Measurements from ENCODE around the gene ZNF792.
"Not testable (repeated sequence)": the region's sequence is repeated elsewhere in the genome, so short reads cannot be mapped to it uniquely, and the experiment has no call there.

The ZNF792 gene

GRCh38 chr19:34982275-34982674 is 18.2 kb upstream of the ZNF792 start:
- ChIA-PET CTCF (interaction anchor here (0.6 kb wide), 1 partner anchor 76 kb away, joined by 3 read pairs; no protein-coding TSS in a partner anchor), POLR2A (ENCODE audit: low non-redundant PET) (no interaction called here)
- TF ChIP-seq CTCF (conservative IDR thresholded peaks at IDR 0.05; ENCODE audit: low read depth) = no peak
- no peak overlapping the region for H3K27ac ChIP-seq
- no peak for DNase-seq (ENCODE audit: low spot score)

- CTCF ChIA-PET = no interaction called here
- DNase-seq (ENCODE audit: low spot score) = no peak
- POLR2A ChIA-PET (ENCODE audit: low non-redundant PET) = no interaction called here
- TF ChIP-seq CTCF (conservative IDR thresholded peaks at IDR 0.05; ENCODE audit: low read depth) = no peak
- no peak overlapping the region for H3K27ac ChIP-seq
Observed at GRCh38 chr19:34979819-34980640, 16.0 kb upstream of the ZNF792 start.

GRCh38 chr19:34976611-34977010 is 12.6 kb upstream of the ZNF792 start:
- CTCF ChIA-PET = no interaction called here
- TF ChIP-seq CTCF (conservative IDR thresholded peaks at IDR 0.05; ENCODE audit: low read depth) = no peak

GRCh38 chr19:34975056-34975455 is 11.0 kb upstream of the ZNF792 start:
- CTCF ChIA-PET = no interaction called here
- TF ChIP-seq CTCF (conservative IDR thresholded peaks at IDR 0.05; ENCODE audit: low read depth) = no peak
- H3K27ac ChIP-seq = no peak overlapping the region
- no peak for DNase-seq (ENCODE audit: low spot score)
- POLR2A ChIA-PET (ENCODE audit: low non-redundant PET) = no interaction called here

More at GRCh38 chr19:34976611-34977010, 12.6 kb upstream of the ZNF792 start:
- no peak for DNase-seq (ENCODE audit: low spot score)
- H3K27ac ChIP-seq = no peak overlapping the region
- POLR2A ChIA-PET (ENCODE audit: low non-redundant PET) = no interaction called here

- no peak for TF ChIP-seq CTCF (conservative IDR thresholded peaks at IDR 0.05; ENCODE audit: low read depth)
- no peak for DNase-seq (ENCODE audit: low spot score)
- ChIA-PET POLR2A (ENCODE audit: low non-redundant PET) (no interaction called here), CTCF (no interaction called here)
- no peak overlapping the region for H3K27ac ChIP-seq
Observed at GRCh38 chr19:34974646-34975045, 10.6 kb upstream of the ZNF792 start.

- no peak for TF ChIP-seq CTCF (conservative IDR thresholded peaks at IDR 0.05; ENCODE audit: low read depth)
- CTCF ChIA-PET = interaction anchor here (0.5 to 1.2 kb wide), 13 partner anchors 9 to 509 kb away, joined by 3 to 7 read pairs (median 3); partner anchors contain the start of genes FXYD7, GRAMD1A, SCN1B and ZNF792
- POLR2A ChIA-PET (ENCODE audit: low non-redundant PET) = no interaction called here
- H3K27ac ChIP-seq = no peak overlapping the region
- no peak for DNase-seq (ENCODE audit: low spot score)
Observed at GRCh38 chr19:34972163-34972705, 8.2 kb upstream of the ZNF792 start.

- H3K27ac ChIP-seq; POLR2A ChIA-PET (ENCODE audit: low non-redundant PET); DNase-seq (ENCODE audit: low spot score): not testable (repeated sequence)
- CTCF ChIA-PET = interaction anchor here (0.7 kb wide), 1 partner anchor 74 kb away, joined by 5 read pairs; no protein-coding TSS in a partner anchor
Observed at GRCh38 chr19:34970185-34970780, 6.3 kb upstream of the ZNF792 start.
